Forelimb muscle (tissue), 1 donor: ENCODE results near the gene SORCS2. TPM values are rescaled to one million over a fixed set of nuclear protein-coding genes. Genes with fewer than 3 reads are reported as not detected.

ENCODE experiments used
- DNase-seq: peaks from one replicate; pipeline ENCODE4 v3.0.0-alpha.2; 2013; ENCODE audit warnings: low read depth
- polyA plus RNA-seq: library from polyadenylated mRNA; unstranded; fragments of 120-200 nt; gene quantifications from one replicate; pipeline ENCODE4 v1.2.1, GENCODE V29; 2013; ENCODE audit not compliant: insufficient read length

SORCS2 gene
- polyA plus RNA-seq, 1 donor, result 8.8 TPM

DNA sequence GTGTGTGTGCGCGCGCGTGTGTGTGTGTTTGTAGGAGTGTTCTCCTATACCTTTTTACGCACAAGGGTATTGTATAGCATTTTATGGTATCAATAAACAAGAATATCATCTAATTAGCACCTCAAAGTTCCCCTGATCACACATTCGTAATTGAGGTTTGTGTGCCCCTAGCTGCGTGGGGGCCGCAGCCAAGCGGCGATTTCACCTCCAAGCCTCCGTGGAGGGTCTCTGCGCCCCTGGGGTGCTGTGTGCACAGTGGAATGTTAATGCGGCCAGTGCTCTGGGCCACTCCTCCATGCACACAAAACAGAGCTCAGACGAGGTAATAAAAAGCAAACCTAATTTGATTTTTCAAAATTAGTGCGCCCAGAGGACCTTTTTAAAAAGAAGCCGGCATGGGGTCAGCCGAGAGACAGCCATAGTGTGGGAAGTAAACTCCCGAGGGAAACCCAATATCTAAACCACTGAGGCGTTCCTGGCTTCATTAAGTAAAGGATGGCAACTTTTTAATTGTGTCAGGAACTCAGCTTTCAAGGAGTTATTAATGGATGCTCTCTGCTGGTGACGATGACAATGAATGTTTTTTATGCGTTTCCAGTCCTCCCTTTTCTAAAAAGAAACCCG is 110.6 kb downstream of the SORCS2 start:
- DNase-seq, result no peak

DNA sequence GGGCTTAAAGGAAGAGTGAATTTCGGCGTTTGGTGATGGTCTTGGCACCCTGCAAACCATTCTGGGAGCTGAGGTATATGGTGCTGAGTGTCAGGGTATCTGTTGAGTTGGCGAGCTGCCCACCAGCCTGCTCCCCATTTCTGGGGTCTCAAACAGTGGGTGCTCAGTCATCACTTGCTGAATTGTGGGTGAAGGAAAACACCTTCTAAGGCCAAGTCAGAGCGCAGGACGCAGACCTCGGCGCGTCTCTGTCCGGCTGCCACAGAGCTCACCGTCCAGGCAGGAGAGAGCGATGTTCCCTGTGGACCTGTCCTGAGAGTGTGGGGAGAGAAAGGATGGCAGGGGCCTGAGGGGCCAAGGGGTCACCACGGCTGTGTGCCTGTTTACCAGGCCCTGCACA is 111.2 kb downstream of the SORCS2 start:
- DNase-seq, result no peak

DNA sequence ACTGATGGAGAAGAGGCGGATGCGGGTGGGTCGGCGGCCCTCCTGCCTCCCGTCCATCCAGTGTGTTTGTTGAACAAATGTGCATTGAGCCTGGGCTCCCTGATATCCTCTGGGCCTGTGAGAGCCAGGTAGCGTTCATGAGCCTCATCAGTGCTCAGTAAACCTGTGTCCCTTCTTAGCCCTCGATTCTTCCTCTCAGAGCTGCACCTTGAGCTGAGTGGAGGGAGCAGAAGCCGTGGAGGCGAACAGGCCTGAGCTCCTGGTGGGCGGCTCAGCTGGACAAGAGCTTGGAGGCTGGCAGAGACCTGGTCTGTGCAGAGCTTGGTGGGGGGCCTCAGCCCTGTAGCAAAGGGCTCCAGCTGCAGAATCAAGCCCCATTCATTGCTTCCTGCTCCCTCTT is 112.1 kb downstream of the SORCS2 start:
- no peak for DNase-seq

DNA sequence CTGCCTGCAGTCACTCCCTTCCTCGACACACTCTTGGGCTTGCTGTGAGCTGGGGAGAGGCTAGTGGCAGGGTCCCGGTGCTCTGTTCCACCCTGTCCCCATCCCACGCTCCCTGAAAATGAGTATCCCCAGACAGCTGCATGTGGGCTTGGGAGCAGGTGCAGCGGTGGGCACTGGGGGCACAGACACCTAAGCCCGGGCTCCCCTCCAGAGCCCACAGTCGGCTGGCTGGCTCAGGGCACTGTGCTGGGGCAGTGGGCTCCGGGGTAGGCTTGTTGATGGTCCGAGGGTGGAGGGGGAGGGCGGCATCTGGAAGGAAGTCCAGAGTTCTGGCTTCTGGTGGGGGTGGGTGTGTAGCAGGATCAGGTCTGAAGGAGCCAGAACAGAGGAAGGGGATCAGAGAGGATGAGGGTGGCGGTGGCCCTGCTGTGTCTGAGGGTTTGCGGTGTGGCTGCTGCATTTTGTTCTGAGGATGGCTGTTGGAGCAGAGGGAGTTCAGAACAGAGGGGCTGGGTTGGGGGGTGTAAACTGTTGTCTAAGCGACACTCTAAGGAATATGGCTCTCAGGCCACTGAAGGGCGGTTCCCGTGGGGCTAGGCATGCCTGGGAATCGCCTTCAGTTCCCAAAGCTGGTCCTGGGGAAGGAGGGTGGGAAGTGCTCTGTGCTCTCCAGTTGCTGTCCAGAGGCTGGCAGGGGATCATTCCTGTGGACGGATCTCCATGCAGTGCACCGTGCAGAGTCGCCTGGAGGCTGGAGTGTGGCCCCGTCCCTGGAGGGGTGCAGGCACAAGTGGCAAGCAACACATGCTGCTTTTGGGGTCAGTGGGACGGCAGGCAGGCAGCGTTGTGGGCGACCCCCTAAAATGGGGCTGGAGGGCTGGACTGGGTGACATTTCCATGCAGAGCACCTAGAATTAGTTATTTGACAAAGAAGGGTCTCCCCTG is 114.0 kb downstream of the SORCS2 start:
- no peak for DNase-seq

DNA sequence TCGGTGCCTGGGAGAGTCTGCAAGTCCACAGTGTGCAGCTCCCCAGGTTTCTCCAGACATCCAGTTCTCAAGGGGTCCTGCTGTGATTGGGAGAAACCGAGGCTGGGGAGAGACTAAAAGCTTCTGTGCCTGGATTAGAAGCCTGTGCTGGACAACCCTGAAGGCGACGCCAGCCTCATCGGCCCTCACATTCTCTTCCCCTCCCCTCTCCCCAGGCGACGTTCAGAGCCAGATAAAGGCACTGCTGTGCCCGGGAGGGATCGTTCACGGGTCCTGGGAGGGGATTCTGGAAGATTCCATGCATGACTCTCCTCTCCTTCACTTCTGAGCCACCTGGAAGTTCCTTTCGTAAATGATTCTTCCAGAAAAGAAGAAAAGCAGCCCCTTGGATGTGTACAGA is 114.6 kb downstream of the SORCS2 start:
- no peak for DNase-seq

DNA sequence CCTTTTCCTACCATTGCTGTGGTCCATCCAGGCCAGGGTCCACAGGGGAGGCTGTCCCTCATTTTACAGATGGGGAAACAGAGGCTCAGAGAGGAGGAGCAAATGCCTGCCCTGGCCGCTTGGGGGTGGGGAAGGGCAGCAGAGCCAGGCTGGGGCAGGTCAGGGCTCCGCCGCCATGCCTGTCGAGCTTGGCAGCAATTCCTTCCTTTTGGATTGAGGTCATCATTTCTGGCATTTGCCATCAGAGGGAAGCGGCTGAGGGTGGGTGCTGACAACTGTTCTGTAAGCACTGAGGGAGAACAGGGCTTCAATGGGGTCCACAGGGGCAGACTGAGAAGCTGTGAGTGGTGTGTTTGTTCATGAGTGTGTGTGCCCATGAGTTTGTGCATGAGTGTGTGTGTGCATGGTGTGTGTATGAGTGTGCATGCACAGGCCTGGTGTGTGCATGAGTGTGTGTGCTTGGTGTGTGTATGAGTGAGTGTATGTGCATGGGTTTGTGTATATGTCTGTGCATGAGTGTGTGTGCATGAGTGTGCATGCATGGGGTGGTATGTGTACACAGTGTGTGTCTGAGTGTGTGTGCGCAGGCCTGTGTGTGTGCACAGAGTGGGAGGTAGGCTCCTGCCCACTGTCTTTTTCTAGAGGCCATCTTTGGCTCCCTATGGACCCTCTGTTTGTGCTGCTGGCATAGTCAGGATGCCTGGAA is 115.2 kb downstream of the SORCS2 start:
- no peak for DNase-seq

DNA sequence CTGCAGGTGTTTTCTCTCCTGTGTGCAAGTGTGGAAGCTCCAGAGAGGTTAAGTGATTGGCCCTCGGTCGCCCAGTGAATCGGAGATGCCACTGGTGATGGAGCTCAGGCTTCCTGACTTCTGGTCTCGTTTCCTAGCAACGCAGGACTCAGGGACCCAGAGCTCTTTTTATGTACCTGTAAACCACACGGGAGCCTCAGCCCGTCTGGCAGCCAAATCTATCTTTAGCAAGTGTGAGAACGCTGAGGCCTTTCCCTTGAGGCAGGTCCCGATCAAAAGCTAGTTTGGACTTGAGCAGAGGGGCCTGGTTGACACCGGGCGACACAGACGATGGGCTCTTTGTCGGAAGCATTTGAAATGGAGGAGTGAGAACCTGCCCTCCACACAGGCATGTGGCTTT is 116.8 kb downstream of the SORCS2 start:
- DNase-seq, result no peak

DNA sequence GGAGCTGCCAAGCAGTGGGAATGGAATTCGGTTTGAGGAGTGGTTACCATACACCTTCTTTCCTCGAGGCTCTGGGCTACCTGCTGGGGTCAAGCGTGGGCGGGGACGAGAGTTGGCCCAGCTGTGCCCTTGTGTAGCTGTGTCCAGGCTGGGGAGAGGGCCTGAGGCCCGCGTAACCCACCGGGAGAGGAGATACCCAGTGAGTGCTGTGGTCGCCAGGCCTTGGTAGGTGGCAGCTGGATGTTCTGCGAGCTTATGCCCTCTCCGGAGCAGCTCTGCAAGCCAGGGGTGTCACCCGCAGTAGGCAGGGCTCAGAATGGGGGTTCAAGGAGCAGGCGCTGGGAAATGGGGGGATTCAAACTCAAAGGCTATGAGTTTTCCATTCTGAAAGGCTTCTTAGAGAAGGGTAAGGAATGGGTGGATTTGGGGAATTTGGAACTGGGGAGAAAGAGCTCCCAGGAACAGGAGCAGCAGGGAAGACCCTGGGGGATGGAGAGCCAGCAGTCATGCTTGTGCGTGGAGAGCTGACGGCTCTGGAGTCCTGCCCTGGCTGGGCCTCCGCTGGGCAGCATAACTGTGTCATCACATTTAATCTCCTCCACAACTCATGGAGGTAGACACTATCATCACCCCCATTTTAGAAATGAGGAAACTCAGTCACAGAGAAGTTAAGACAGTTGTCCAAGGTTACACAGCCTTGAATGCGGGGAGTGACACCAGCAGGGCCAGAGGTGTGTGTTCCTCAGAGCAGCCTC is 117.5 kb downstream of the SORCS2 start:
- DNase-seq, result no peak

DNA sequence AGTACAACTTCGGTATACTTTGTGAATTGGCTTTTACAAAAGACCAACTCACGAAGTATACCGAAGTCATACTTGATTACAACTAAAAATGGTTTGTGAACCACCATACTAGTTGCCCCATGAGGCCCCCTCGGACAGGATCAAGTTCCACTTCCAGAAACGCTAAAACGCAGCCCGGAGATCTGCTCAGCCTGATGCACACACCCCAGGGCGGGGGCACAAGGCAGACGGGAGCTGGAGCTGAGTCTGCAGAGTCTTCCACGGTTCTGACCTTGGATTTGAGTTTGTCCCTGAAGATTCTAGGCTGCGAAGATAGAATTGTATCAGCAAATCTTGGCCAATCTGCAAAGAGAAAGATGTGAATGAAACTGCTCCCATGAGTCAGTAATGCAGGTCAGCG is 118.1 kb downstream of the SORCS2 start:
- no peak for DNase-seq

DNA sequence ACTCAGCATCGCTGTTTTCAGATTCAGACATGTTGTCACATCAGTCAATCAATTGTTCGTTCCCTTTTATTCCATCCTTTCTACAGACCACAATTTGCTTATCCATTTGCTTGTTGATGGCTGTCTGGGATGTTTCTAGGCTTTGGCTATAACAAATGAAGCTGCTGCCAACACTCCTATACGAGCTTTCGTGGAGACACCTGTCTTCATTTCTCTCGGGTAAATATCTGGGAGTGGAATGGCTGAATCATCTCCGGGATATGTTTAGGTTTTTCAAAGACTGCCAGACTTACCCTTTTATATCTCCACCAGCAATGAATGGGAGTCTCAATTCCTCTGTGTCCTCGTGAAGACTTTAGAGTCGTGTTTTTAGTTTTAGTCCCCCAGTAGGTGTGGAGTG is 118.9 kb downstream of the SORCS2 start:
- no peak for DNase-seq

DNA sequence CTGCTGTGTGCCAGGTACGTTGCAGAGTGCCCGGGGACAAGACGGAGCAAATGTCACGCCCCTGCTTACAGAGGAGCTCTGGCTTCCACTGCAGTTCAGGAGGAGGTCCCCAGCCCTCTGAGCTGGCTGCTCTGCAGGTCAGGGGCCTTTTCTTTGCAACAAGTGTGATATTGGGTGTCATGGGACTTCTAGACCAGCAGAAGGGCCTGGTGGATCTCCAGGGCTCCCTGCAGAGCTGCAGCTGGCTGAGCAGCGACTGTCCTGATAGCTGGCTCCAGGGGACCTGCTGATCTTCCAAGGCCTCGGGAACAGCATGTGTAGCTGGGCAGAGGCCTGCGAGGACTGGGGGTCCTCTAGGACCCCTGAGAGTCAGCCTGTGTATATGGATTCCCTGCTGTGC is 120.4 kb downstream of the SORCS2 start:
- DNase-seq, result no peak

DNA sequence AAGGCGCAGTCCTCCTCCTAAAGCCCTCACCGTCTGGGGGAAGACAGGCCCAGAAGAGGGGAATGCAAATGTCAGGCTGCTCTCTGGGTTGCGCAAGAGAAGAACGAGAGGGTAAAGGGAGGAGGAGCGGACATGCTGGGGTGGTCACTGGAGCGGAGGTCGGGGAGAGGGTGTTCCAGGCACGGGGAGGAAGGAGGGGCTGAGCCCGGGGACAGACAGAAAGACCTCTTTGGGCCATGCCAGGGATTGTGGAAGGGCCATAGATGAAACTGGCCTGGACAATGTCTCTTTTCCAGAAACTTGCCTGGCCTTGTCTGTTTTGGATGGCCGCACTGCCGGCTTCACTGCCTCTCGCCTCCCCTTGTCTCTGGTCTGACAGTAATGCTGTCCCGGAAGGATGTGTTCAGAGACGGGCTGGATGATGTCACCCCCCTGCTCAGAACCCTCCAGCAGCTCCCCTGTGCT is 121.0 kb downstream of the SORCS2 start:
- no peak for DNase-seq

DNA sequence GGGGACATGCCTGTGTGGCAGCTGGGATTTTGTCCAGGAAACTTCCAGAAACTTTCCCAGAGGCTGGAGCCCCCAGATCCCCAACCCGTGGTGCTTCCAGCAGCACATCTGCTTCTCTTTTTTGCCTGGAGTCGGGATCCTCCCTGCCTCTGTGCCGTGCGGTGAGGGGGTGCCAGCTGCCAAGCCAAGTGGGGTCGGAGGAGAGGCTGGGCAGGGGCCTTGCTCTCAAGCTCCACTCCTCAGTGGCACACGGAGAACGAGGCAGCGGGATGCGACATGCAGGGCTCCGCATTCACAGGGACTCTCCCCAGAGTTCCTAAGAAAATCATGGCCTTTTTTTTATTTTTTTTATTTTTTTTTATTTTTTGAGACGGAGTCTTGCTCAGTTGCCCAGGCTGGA is 121.7 kb downstream of the SORCS2 start:
- no peak for DNase-seq

DNA sequence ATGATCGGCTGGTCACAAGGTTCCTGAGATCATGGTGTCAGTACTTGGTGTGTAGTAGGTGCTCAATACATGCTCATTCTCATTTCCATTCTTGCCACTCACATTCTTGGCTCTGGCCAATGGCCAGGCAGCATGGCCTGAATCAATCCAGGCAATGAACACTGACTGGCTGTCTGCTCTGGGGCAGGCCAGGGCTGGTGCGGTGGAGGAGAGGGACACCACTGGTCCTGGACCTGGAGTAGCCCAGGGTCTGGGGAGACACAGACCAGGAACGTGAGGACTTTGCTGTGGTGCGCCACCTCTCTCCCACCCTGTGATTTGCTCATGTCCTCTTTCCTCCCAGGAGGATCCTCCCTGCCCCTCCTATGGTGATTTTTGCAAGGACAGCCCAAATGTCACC is 122.9 kb downstream of the SORCS2 start:
- DNase-seq, result no peak

DNA sequence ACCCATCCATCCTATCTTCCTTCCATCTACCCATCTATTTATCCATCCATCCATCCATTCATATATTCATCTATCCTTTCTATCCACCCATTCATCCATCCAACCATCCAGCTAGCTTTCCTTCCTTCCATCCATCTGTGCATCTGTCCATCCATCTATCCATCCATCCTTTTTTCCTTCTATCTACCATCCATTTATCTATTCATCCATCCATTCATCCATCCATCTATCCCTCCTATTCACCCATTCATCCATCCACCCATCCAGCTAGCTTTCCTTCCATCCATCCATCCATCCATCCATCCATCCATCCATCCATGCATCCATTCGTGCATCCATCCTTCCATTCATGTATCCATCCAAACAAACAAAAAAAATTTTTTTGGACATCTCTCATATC is 123.6 kb downstream of the SORCS2 start:
- no peak for DNase-seq

DNA sequence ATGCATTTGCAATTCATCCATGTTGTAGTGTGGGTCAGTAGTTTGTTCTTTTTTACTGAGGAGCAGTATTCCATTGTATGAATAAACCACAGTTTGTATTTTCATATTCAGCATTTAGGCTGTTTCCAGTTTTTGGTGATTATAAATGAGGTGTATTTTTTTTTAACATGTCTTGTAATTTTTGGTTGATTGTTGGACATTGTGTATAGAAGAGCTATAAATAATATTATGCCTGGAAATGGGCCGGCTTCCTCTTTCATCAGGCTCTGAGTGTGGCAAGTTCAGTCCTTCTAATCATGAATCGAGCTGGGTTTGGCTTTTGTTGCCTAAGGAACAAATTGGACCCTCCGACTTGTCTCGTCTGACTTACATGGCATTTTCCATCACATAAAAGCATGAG is 126.7 kb downstream of the SORCS2 start:
- DNase-seq, result no peak

DNA sequence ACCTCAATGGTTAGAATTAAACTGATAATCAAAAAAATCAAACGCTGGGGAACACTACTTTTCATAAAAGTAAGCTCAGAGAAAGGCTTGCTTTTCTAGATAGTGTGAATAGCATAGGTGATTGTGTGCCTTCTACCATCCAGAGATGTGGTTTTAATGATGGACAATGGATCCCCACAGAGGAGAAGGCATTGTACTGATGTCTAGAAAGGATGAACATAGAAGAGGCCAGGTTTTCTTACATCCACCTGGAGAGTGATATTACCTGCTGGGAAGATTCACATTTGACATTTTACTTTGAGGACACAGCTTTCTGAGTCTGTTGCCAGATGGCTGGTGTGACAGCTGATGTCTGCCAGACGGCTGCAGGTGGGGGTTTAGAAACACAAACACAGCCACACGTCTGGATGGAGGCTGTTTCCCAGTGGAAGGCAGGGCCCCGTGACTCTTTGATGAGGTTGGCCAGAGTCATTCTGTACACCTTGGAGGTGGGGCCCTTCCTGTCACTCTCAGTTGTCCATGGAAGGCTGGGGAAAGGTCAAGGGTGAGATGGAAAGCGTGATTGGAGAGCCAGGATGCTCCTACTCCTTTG is 128.0 kb downstream of the SORCS2 start:
- no peak for DNase-seq

DNA sequence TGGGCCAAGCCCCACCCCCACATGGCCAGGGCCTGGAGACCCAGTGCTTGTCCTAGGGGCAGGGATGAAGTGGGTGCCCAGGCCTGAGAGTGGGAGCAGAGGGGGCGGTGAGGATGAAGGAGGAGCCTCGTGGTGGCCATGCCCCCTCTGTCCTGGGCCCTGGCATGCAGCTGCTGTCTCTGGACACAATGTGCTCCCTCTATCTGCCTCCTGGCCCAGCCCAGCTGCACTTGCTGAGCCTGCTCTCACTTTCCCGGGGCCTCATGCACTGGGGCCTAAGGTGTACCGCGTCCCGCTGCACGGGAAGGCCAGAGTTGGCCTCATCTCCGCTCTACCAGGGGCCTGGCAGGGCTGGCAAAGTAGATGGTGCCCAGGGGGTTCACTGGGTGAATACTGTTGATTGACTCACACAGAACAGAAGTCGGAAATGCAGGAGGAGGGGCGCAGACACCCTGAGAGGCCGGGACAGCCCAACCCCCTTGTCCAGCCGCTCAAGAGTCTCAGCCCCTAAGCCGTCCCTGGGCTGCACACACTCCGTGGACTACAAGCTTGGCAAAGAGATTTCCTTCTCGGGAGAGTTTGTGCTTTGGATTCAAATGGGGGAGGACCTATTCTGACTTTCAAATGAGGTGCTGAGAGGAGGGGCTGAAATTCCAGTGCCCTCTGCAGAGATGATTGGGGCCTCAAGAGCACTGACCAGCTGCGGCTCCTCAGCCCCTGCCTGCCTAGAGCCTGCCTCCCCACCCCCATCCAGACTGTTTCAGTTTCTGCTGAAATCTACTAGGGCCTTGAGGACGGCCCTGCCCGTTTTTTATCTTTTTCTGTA is 130.0 kb downstream of the SORCS2 start:
- no peak for DNase-seq

DNA sequence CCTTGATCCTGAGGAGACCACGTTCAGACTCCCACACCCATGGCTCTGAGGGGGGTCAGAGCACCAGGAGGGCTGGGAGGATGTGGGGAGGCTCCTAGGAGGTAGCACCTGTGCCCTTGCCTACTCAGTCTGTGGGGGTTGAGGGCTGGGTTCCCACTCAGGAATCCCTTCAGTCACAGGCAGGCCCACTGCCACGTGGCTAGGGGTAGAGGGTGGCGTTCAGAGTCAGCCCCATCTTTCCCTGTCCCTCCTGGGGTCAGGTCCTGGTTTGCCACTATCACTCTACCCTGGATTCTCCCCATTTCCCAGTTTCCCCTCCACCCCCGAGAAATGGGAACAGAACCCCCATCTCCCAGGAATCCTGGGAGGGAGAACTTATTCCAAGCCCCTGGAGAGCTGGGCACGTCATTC is 131.1 kb downstream of the SORCS2 start:
- no peak for DNase-seq

DNA sequence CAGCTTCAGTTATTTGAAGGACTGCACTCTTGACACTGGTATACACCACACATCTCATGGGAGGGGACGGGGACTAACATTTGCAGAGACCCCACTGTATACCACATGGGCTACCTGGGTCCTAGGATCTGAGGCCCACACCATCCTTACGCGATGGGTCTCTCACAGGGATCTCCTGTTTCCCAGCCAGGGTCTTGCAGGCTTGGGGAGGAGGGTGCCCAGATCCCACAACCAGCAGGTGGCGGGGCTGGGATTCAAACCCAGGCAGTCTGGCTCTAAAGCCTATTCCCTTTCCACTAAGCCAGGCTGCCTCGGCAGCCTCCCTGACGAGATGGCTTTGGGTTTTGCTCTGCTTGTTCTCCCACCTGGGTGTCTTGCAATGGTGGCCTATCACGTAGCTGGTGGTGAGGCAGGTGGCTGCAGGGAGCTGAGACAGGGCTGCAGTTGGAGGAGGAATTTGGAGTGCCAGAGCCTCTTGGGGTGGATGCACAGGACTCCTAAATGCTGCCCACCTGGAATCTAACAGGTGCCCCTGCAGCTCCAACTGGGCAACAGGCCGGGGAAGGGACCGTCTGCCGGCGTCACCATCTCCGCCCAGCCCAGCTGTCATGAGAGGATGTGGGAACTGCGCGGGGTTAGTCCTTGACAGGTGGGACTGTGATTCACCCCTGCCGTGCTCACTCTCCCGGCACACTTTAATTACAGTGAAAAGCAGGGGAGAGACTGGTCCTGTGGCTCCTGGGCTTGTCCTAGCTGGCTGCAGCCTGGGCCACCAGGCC is 131.7 kb downstream of the SORCS2 start:
- DNase-seq, result no peak
